GM18907 (cell line): ENCODE data around the gene PML.

Experiments
- ATAC-seq: cut with Tn5 transposase; IDR thresholded peaks from one replicate; pipeline ENCODE4 v1.9.1; 2021; ENCODE audit warnings: mild to moderate bottlenecking, moderate library complexity; ENCODE audit not compliant: unreplicated experiment

The PML gene, protein sequence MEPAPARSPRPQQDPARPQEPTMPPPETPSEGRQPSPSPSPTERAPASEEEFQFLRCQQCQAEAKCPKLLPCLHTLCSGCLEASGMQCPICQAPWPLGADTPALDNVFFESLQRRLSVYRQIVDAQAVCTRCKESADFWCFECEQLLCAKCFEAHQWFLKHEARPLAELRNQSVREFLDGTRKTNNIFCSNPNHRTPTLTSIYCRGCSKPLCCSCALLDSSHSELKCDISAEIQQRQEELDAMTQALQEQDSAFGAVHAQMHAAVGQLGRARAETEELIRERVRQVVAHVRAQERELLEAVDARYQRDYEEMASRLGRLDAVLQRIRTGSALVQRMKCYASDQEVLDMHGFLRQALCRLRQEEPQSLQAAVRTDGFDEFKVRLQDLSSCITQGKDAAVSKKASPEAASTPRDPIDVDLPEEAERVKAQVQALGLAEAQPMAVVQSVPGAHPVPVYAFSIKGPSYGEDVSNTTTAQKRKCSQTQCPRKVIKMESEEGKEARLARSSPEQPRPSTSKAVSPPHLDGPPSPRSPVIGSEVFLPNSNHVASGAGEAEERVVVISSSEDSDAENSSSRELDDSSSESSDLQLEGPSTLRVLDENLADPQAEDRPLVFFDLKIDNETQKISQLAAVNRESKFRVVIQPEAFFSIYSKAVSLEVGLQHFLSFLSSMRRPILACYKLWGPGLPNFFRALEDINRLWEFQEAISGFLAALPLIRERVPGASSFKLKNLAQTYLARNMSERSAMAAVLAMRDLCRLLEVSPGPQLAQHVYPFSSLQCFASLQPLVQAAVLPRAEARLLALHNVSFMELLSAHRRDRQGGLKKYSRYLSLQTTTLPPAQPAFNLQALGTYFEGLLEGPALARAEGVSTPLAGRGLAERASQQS

GRCh38 chr15:73994413-73994883, at the start of gene PML:
Gene PML, plus strand, starts transcription at chr15:73994716. Its CDS starts 97 bp downstream, at chr15:73994813.
- peak; percentile 71 for ATAC-seq

- no peak for ATAC-seq
Measured at GRCh38 chr15:73945130-73945508, 49.4 kb upstream of the PML start.

DNA sequence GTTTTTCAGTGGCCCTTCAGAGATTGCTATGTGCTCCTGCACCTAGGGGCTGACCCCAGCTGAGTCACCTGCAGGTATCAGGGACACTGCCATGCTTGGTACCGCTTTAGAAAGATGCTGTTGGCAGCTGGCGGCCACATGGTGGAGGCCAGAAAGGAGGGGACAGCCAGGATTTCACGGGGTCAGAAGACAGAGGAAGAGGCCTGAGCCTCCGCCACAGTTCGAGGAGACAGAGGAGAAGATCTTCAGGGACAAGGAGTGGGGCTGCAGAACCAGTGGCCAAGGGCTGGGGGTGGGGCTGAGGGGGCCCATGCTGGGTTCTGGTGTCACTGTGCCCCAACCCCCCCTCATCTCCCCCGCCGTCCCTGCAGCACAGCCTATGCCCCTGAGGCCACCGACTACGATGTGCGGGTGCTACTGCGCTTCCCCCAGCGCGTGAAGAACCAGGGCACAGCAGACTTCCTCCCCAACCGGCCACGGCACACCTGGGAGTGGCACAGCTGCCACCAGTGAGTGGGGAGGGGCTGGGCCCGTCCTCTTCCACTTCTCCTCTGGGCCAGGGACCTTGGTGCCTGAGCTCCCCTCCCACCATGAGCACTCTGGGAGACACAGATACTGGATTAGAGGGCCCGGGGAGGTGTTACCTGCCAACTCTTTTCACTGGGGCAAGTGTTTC, 48.3 kb upstream of the PML start:
- no peak for ATAC-seq

DNA sequence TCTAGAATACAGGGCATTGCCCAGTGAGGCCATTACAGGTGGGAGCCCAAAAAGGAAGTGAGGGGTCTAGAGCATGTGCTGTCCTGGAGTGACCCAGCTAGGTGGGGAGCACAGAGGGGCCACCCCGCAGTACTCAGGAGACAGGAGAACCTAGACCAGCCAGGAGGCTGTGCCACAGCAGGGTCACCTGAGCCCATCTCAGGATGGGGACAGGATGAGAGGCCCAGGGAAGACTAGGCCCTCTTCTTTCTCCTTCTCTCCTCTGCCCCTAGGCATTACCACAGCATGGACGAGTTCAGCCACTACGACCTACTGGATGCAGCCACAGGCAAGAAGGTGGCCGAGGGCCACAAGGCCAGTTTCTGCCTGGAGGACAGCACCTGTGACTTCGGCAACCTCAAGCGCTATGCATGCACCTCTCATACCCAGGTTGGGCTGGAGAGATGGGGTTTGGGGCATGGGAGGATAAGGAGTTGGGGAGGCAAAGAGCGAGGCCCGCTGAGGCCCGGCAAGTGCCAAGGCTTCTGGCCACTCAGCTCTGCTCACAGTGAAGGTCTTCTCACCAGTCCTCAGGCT, 47.6 kb upstream of the PML start:
- ATAC-seq: no peak

GRCh38 chr15:73947651-73948050, 46.9 kb upstream of the PML start:
- ATAC-seq: no peak

DNA sequence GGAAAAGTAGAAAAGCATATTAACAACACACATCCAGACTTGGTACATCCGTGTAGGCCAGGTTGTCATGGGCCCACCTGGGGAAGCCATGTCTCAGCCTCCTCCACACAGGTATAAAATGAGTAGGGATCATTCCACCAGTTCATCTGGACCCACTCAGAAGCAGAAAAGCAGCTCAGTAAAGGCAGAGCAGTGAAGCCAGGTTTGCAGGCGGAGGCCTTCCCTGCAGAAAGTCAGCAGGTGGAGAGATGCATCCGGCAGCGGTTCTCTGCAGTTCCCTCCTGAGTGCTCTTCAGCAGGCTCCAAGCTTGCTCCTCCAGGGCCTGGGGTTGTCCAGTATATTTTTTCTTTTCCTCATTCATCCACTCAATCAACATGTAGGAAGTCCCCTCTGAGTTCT, 46.1 kb upstream of the PML start:
- no peak for ATAC-seq

GRCh38 chr15:73948982-73949381, 45.5 kb upstream of the PML start:
- ATAC-seq: no peak

GRCh38 chr15:73949496-73949895, 45.0 kb upstream of the PML start:
- ATAC-seq: no peak

DNA sequence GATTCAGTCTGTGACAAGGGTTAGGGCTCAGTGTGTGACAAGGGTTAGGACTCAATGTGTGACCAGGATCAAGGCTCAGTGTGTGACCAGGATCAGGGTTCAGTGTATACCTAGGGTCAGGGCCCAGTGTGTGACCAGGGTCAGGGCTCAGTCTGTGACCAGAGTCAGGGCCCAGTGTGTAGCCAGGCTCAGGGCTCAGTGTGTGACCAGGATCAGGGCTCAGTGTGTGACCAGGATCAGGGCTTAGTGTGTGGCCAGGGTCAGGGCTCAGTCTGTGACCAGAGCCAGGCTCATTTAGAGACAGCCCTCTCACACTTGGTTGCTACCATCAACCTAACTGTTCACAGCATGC, 44.1 kb upstream of the PML start:
- ATAC-seq: no peak

GRCh38 chr15:73950831-73951561, 43.5 kb upstream of the PML start:
- peak; percentile 57 for ATAC-seq

- ATAC-seq: no peak
Measured at GRCh38 chr15:73951601-73952000, 42.9 kb upstream of the PML start.

DNA sequence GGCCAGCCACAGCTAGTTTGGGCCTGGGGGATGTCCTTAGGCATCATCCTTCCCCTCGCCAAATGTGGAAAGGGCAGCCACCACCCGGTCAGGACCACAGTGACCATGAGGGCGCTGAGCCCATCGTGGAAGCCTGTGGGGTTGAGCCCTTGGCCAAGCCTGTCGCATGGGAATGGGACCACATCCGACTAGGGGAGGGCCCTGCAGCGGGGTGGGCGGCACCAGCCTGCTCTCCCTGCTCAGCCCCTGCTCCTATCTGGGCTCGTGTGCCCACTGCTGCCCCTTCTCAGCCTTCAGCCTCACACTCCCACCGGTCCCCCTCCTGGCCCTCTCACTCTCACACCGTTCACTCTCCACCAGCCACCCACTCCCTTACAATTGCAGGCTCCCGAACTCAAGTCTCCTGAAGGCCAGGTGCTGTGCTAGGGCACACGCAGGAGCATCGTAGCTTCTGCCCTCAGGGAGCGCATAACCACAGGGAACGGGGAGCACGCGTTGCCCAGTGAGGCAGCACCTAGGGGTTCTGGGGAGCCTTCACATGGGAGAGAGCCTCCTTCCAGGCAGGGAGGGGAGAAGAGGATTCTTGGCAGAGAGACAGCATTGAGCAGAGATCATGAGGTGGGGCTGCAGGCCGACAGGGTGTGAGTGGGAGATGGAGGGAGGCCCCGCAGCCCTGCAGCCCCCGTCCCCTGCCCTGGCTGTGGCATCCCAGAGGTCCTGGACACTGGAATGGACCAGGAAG, 42.2 kb upstream of the PML start:
- no peak for ATAC-seq

DNA sequence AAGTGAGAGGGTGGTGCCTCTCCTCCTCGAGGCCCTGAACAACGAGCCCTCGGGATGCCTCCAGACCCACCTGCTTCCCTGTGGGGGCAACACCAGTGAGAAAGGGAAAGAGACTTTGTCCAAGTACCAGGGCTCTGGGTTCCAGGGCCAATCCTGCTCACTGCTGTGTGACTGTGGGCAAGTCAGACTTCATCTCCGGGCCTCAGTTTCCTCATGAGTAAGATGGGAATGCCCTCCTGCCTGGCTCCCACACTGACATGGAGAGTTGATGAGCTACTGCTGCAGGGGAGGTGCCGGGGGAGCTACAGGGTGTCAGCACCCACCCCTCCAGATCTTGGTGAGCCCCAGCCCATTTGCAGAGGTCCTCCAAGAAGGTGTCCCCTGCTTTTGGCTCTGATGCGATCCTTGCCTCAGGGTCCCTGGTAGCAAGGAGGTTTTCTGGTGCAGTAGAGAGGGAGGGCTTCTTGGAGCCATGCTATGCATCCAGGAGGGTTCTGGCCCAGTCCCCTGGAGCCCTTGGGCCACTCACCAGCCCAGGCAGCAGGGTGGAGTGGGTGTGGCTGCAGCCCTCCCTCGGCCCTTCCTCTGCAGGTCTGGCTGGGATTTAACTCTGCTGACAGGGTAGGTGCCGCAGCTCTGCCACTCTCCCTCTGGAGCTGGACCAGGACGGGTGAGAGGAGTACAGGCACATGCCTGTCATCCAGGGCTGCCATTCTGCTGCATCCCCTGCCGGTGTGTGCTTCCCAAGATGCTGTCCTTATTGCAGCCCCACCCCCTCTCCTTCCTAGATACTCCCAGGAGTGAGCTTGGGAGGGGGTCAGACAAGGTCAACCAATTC, 41.4 kb upstream of the PML start:
- no peak for ATAC-seq

GRCh38 chr15:73954188-73955145, 40.0 kb upstream of the PML start:
- ATAC-seq: no peak

- ATAC-seq: no peak
Measured at GRCh38 chr15:73955326-73955725, 39.2 kb upstream of the PML start.

- no peak for ATAC-seq
Measured at GRCh38 chr15:73955861-73956742, 38.4 kb upstream of the PML start.

GRCh38 chr15:73956743-73957135, 37.8 kb upstream of the PML start:
- ATAC-seq: no peak
